Activated CD4-positive, alpha-beta T cell treated with anti-CD3 and anti-CD28 coated beads, Interleukin-2, amount 10 ng/mL, durations not matched to agents 7 days and 5 days (primary cell): ENCODE measurements around the gene TTC39A. TPM values are rescaled to one million over a fixed set of nuclear protein-coding genes. Genes with fewer than 3 reads are reported as not detected.

Experiments
- CTCF ChIA-PET: fragments of 350-600 bp; sonication (Branson Sonifier 250); formaldehyde crosslinking; loops from one replicate; lab custom pipeline; 2021; ENCODE audit warnings: antibody characterized with exemption; lab: Charles Lee
- POLR2A ChIA-PET: fragments of 350-600 bp; sonication (Branson Sonifier 250); formaldehyde crosslinking; loops from one replicate; lab custom pipeline; 2021; ENCODE audit warnings: antibody characterized with exemption; lab: Charles Lee
- DNase-seq: peaks from one replicate; pipeline ENCODE4 v3.0.0-alpha.2; 2020
- H3K27ac Mint-ChIP-seq: one replicate; pipeline ENCODE4 v1.8.0; 2021; ENCODE audit warnings: mild to moderate bottlenecking, moderate library complexity, mixed read lengths
- H3K27me3 Mint-ChIP-seq: one replicate; pipeline ENCODE4 v1.8.0; 2021; ENCODE audit warnings: mixed read lengths
- H3K36me3 Mint-ChIP-seq: one replicate; pipeline ENCODE4 v1.8.0; 2021; ENCODE audit warnings: low read depth, mixed read lengths
- H3K4me1 Mint-ChIP-seq: one replicate; pipeline ENCODE4 v1.8.0; 2021; ENCODE audit warnings: mixed read lengths
- H3K4me3 Mint-ChIP-seq: one replicate; pipeline ENCODE4 v1.8.0; 2021; ENCODE audit warnings: mild to moderate bottlenecking, moderate library complexity, mixed read lengths
- H3K9me3 Mint-ChIP-seq: one replicate; pipeline ENCODE4 v1.8.0; 2021; ENCODE audit warnings: mixed read lengths
- total RNA-seq, 2 experiments: library from RNA; stranded (reverse); gene quantifications; one replicate each; pipeline ENCODE4 v1.2.3, GENCODE V29; 2021

The TTC39A gene
- not detected for total RNA-seq

DNA sequence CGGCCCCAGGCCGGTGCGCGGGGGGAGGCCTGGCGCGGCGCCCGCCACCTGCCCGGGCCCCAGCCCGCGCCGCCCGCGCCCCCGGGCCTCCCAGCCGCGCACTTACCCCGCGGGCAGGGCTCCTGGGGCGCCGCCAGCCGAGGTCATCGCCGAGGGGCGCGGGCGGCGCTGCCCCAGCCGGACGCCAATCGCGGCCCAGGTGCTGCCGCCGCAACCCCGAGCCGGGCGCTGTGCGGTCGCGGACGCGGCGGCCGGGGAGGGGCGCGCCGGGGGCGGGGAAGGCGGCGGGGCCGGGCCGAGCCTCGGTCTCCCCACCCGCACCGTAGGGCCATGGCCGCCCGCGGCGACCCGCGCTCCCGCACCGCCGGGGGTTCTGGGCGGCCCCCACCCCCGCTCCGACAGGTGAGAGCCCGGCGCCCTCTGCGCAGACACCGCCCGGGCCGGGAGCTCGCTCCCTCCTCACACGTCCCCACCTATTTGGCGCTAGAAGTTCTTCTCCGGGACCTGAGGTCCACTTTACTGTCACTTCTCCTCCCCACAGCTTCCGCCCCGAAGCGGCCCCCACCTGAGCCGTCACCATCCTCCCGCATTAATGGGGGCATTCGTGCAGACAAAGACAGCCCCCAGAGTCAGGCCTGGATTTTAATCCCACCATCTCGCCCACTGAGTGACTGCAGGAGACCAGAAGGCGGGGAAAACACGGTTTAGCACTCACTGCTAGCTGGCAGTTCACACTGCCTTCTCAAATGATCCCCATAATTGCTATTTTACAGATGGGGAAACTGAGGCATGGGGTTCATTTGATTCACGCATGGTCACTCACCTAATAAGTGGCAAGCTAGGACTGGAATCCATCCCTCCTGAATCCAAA lies at the start of gene TTC39A:
Gene TTC39A (minus strand): TSS at position 232 of the 871 bp plus-strand sequence. CDS start 85 bp downstream, at position 147.
- peaks cover 6% of the 10 kb centered on the region for H3K4me1 Mint-ChIP-seq
- POLR2A ChIA-PET, result no interaction called here
- peak within 1 kb of the TSS; percentile 46 for H3K4me3 Mint-ChIP-seq

DNA sequence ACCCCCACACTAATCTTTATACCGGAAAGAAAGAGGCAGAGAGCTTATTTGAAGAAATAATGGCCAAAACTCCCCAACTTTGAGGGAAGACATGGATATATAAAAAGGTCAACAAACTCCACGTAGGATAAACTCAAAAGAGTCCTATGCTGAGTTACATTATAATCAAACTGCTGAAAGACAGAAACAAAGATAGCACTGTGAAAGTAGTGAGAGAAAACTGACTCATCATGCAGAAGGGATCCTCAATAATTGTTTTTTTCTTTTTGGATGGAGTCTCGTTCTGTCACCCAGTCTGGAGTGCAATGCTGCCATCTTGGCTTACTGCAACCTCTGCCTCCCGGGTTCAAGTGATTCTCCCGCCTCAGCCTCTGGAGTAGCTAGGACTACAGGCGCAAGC lies 48.5 kb upstream of the TTC39A start:
- Mint-ChIP-seq H3K27ac (no peak overlapping the region), H3K27me3 (no peaks in the 10 kb centered on the region), H3K9me3 (peaks cover 6% of the 10 kb centered on the region), H3K4me1 (no peaks in the 10 kb centered on the region), H3K36me3 (peaks cover 44% of the 10 kb centered on the region), H3K4me3 (no peak overlapping the region)
- ChIA-PET POLR2A (no interaction called here), CTCF (no interaction called here)
- DNase-seq, result no peak

More for the DNA sequence above, at the start of gene TTC39A:
- Mint-ChIP-seq H3K27me3 (peaks cover 39% of the 10 kb centered on the region), H3K9me3 (no peaks in the 10 kb centered on the region), H3K27ac (no peak within 1 kb of the TSS), H3K36me3 (no peaks in the 10 kb centered on the region)
- CTCF ChIA-PET, result interaction anchor here (0.6 kb wide), 1 partner anchor 12 kb away, joined by 3 read pairs; no protein-coding TSS in a partner anchor
- DNase-seq, result no peak

GRCh38 chr1:51373898-51374297 lies 43.5 kb upstream of the TTC39A start:
- H3K9me3 Mint-ChIP-seq, result no peaks in the 10 kb centered on the region
- H3K27ac Mint-ChIP-seq, result no peak overlapping the region
- H3K4me1 Mint-ChIP-seq, result no peaks in the 10 kb centered on the region
- H3K4me3 Mint-ChIP-seq, result no peak overlapping the region
- peaks cover 17% of the 10 kb centered on the region for H3K36me3 Mint-ChIP-seq
- H3K27me3 Mint-ChIP-seq, result no peaks in the 10 kb centered on the region
- no peak for DNase-seq
- ChIA-PET POLR2A (no interaction called here), CTCF (no interaction called here)

DNA sequence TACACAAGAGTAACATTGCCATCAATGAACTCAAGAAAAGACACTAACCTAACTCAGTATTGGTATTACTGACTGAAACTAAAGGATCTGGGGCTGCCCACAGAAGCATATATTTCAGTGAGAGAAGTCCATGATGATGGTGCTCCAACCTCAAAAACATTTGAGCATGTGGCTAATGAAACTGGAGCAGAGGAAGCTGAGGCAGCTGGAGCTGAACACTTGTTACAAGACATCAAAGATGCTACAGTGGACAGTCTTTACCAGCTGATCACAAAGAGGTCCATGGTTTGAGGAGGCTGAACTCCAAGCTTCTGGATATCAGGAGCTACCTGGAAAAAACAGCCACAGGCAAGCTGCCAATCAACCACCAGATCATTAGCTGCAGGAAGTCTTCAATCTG lies 42.2 kb upstream of the TTC39A start:
- H3K36me3 Mint-ChIP-seq, result peaks cover 13% of the 10 kb centered on the region
- no peak for DNase-seq
- no peaks in the 10 kb centered on the region for H3K9me3 Mint-ChIP-seq
- H3K4me1 Mint-ChIP-seq, result no peaks in the 10 kb centered on the region
- CTCF ChIA-PET, result interaction anchor here (0.6 kb wide), 1 partner anchor 202 kb away, joined by 6 read pairs; no protein-coding TSS in a partner anchor
- H3K27ac Mint-ChIP-seq, result no peak overlapping the region
- POLR2A ChIA-PET, result no interaction called here
- no peaks in the 10 kb centered on the region for H3K27me3 Mint-ChIP-seq
- H3K4me3 Mint-ChIP-seq, result no peak overlapping the region

DNA sequence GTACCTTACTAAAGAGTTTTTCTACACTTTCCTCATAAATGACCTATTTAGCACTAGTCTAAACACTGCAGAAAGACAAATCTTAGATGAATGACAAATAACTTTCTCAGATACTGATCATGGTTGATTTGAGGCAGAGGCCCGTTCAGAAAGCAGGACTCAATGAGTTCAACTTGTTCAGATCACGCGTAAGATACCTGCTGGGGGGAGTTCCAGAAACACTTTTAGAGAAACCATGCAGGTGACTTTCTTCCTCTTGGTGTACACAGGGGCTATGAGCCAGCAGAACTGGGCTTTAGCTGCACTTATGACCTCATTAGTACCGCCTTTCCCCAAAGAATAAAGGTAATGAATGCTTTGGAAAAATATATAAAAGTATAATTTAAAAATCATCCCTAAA lies 38.8 kb upstream of the TTC39A start:
- Mint-ChIP-seq H3K27ac (no peak overlapping the region), H3K27me3 (no peaks in the 10 kb centered on the region), H3K4me1 (no peaks in the 10 kb centered on the region), H3K36me3 (peaks cover 10% of the 10 kb centered on the region), H3K9me3 (no peaks in the 10 kb centered on the region), H3K4me3 (no peak overlapping the region)
- ChIA-PET CTCF (no interaction called here), POLR2A (no interaction called here)
- no peak for DNase-seq

GRCh38 chr1:51365774-51366173 lies 35.4 kb upstream of the TTC39A start:
- ChIA-PET CTCF (no interaction called here), POLR2A (no interaction called here)
- Mint-ChIP-seq H3K4me3 (no peak overlapping the region), H3K36me3 (peaks cover 19% of the 10 kb centered on the region), H3K4me1 (no peaks in the 10 kb centered on the region), H3K9me3 (no peaks in the 10 kb centered on the region), H3K27me3 (no peaks in the 10 kb centered on the region), H3K27ac (no peak overlapping the region)
- DNase-seq, result no peak

DNA sequence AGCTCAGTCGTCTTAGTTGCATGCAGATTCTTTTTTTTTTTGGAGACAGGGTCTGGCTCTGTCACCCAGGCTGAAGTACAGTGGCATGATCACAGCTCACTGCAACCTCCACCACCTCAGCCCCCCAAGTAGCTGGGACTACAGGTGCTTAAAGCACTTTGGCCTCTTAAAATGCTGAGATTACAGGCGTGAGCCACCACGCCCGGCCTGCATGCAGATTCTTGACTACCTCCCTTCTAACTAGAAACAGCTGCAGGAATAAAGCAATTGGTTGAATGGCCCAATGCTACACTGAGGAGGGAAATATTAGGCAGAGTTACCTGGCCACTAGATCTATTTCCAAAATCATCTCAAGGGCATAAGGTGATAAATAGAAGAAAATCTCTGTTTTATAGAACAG lies 29.5 kb upstream of the TTC39A start:
- Mint-ChIP-seq H3K9me3 (no peaks in the 10 kb centered on the region), H3K4me3 (no peak overlapping the region), H3K27ac (no peak overlapping the region), H3K27me3 (no peaks in the 10 kb centered on the region), H3K4me1 (no peaks in the 10 kb centered on the region), H3K36me3 (peaks cover 27% of the 10 kb centered on the region)
- ChIA-PET POLR2A (interaction anchor here (0.6 kb wide), 1 partner anchor 296 kb away, joined by 5 read pairs; no protein-coding TSS in a partner anchor), CTCF (interaction anchor here (0.7 kb wide), 1 partner anchor 379 kb away, joined by 4 read pairs; no protein-coding TSS in a partner anchor)
- no peak for DNase-seq

DNA sequence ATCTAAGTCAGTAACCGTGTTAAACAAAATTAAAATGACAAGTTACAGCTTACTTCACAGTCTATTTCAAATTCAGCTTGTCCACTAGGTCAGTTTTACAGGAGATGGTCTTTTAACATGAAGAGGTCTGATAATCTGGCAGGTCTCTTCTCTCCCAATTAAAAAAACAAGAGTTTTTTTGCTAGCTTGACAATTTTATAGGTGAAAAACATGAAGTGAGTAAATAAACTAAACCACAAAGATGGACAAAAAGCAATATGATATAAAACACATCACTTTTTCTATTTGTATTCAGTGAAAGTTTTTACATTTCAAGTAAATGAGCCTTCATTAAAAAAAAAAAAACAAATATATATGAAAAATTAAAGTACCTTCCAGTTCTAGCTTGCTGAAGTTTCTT lies 25.0 kb upstream of the TTC39A start:
- Mint-ChIP-seq H3K27me3 (no peaks in the 10 kb centered on the region), H3K27ac (no peak overlapping the region), H3K9me3 (no peaks in the 10 kb centered on the region), H3K4me1 (no peaks in the 10 kb centered on the region), H3K36me3 (peaks cover 10% of the 10 kb centered on the region), H3K4me3 (no peak overlapping the region)
- ChIA-PET POLR2A (no interaction called here), CTCF (interaction anchor here (0.6 kb wide), 1 partner anchor 403 kb away, joined by 4 read pairs; no protein-coding TSS in a partner anchor)
- DNase-seq, result no peak

- POLR2A ChIA-PET, result no interaction called here
- H3K27me3 Mint-ChIP-seq, result no peaks in the 10 kb centered on the region
These were observed 24.1 kb upstream of the TTC39A start for GRCh38 chr1:51354416-51354815.

GRCh38 chr1:51351907-51352306 lies 21.5 kb upstream of the TTC39A start:
- ChIA-PET POLR2A (no interaction called here), CTCF (no interaction called here)
- Mint-ChIP-seq H3K4me3 (no peak overlapping the region), H3K9me3 (no peaks in the 10 kb centered on the region), H3K4me1 (no peaks in the 10 kb centered on the region), H3K27ac (no peak overlapping the region), H3K36me3 (peaks cover 8% of the 10 kb centered on the region), H3K27me3 (no peaks in the 10 kb centered on the region)
- DNase-seq, result no peak

More at GRCh38 chr1:51354416-51354815, 24.1 kb upstream of the TTC39A start:
- DNase-seq, result no peak
- Mint-ChIP-seq H3K4me1 (no peaks in the 10 kb centered on the region), H3K36me3 (peaks cover 8% of the 10 kb centered on the region), H3K9me3 (no peaks in the 10 kb centered on the region), H3K27ac (no peak overlapping the region), H3K4me3 (no peak overlapping the region)
- CTCF ChIA-PET, result no interaction called here

GRCh38 chr1:51349862-51350261 lies 19.5 kb upstream of the TTC39A start:
- Mint-ChIP-seq H3K27ac (no peak overlapping the region), H3K4me3 (no peak overlapping the region), H3K9me3 (no peaks in the 10 kb centered on the region), H3K4me1 (no peaks in the 10 kb centered on the region), H3K27me3 (peaks cover 16% of the 10 kb centered on the region), H3K36me3 (peaks cover under 1% of the 10 kb centered on the region)
- no peak for DNase-seq
- CTCF ChIA-PET, result no interaction called here
- POLR2A ChIA-PET, result no interaction called here

DNA sequence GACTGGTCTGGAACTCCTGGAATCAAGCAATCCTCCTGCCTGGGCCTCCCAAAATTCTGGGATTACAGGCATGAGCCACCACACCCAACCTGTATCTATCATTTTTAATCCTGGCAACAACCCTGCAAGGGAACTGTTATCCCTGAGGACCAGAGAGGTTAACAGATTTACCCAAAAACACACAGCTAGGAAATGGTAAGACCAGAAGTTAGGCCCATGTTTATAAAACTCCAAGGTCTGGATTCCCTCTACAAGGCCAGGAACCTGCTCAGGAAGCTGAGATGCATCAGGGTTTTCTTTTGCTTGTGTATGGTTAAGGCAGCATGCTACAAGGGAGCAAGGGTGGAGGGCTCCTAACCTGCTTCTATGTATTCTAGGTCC lies 17.8 kb upstream of the TTC39A start:
- CTCF ChIA-PET, result interaction anchor here (0.7 to 1.1 kb wide), 2 partner anchors 89 to 96 kb away, joined by 3 to 5 read pairs; no protein-coding TSS in a partner anchor
- DNase-seq, result no peak
- Mint-ChIP-seq H3K9me3 (no peaks in the 10 kb centered on the region), H3K4me1 (no peaks in the 10 kb centered on the region), H3K27me3 (peaks cover 30% of the 10 kb centered on the region), H3K36me3 (no peaks in the 10 kb centered on the region), H3K4me3 (no peak overlapping the region), H3K27ac (no peak overlapping the region)
- POLR2A ChIA-PET, result no interaction called here

- Mint-ChIP-seq H3K27me3 (peaks cover 35% of the 10 kb centered on the region), H3K9me3 (no peaks in the 10 kb centered on the region), H3K36me3 (no peaks in the 10 kb centered on the region), H3K27ac (no peak overlapping the region), H3K4me3 (no peak overlapping the region), H3K4me1 (no peaks in the 10 kb centered on the region)
- CTCF ChIA-PET, result interaction anchor here (0.7 to 1.1 kb wide), 3 partner anchors 18 to 96 kb away, joined by 3 to 5 read pairs (median 3); no protein-coding TSS in a partner anchor
- DNase-seq, result no peak
- POLR2A ChIA-PET, result no interaction called here
These were observed 17.2 kb upstream of the TTC39A start for GRCh38 chr1:51347398-51348146.
